Rectal smooth muscle tissue (tissue), 1 donor: ENCODE data around the gene RELT.

Source experiments
- H3K27ac ChIP-seq: one replicate; pipeline ENCODE4 v1.7.0; 2013; ENCODE audit warnings: low read depth, low read length, inconsistent platforms
- H3K27me3 ChIP-seq: one replicate; pipeline ENCODE4 v1.7.0; 2013; ENCODE audit warnings: low read length; ENCODE audit not compliant: control insufficient read depth, insufficient read depth
- H3K36me3 ChIP-seq: one replicate; pipeline ENCODE4 v1.7.0; 2013; ENCODE audit warnings: low read length; ENCODE audit not compliant: control insufficient read depth, insufficient read depth
- H3K4me1 ChIP-seq: one replicate; pipeline ENCODE4 v1.7.0; 2013; ENCODE audit warnings: low read length; ENCODE audit not compliant: control insufficient read depth, insufficient read depth
- H3K4me3 ChIP-seq: one replicate; pipeline ENCODE4 v1.7.0; 2013; ENCODE audit warnings: low read length
- H3K9ac ChIP-seq: one replicate; pipeline ENCODE4 v1.7.0; 2013; ENCODE audit warnings: low read length

RELT gene

DNA sequence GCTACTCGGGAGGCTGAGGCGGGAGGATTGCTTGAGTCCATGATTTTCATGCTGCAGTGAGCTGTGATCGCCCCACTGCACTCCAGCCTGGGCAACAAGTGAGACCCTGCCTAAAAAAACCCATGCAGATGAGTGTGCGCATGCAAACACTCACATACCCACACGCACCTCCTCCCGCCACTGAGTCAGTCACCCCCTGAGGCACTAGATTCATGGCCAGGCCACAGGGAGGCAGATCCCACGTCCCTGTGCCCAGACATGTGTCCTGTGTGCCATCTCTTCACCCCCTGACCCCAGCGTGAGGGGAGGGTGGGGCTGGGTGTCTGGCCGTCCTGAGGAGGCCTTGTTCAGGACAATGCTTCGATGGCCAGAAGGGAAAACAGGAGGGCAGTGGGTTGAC lies 15.5 kb downstream of the RELT start:
- Histone ChIP-seq H3K9ac (no peak overlapping the region), H3K4me1 (no peaks in the 10 kb centered on the region), H3K36me3 (no peaks in the 10 kb centered on the region), H3K4me3 (no peak overlapping the region), H3K27me3 (no peaks in the 10 kb centered on the region), H3K27ac (no peak overlapping the region)

DNA sequence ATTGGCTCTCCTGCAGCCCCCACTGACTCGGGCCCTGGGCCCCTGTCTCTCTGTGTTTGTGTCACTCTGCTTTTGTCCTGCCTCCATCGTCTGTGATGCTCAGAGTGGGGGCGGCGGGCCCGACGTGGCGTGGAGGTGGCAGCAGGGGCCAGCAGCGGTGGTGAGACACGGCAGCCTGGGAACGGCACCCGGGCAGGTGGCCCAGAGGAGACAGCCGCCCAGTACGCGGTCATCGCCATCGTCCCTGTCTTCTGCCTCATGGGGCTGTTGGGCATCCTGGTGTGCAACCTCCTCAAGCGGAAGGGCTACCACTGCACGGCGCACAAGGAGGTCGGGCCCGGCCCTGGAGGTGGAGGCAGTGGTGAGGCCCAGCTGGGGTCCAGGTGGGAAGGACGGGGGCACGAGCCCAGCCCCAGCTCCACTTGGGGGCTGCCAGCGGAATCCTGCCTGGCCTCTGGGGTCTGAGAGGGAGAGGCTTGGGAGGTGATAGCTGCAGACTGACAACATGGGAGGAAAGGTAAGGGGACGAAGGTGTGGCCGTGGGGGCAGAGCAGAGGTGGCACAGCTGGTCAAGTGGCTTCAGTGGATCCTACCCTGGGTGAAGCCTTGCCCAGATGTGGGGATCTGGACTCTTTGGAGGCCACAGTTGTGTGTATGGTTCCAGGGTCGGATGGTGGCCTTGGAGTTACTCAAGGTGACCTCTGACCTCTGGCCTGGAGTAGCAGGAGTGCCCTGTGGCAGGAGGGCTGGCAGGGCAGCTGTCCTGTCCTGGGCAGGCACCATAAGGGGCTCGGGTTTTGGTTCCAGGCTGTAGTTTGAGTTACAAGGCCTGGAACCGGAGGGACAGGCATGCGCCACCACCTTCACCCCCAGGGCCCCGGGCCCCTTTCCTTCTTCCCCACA lies 16.2 kb downstream of the RELT start:
- Histone ChIP-seq H3K9ac (no peak overlapping the region), H3K27ac (no peak overlapping the region), H3K36me3 (no peaks in the 10 kb centered on the region), H3K4me3 (no peak overlapping the region), H3K4me1 (no peaks in the 10 kb centered on the region), H3K27me3 (no peaks in the 10 kb centered on the region)

DNA sequence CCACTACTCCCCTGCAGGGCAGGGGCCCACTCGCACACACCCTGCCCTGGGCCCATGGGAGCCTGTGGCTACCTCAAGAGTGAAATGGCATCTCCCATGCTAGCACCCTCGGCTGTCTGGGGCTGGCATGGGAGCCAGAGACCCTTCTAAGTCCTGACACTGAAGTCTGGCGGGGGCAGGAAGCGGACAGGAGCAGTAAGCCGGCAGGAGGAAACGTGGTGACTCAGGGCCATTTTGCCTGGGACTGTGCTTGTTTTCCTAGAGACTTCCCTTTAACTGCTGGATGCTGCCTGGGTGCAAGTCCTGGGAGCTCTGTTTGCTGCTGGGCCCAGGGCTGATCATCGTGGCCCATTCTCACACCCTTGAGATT lies 16.8 kb downstream of the RELT start:
- H3K9ac ChIP-seq: no peak overlapping the region
- H3K27ac ChIP-seq: no peak overlapping the region
- no peaks in the 10 kb centered on the region for H3K36me3 ChIP-seq

DNA sequence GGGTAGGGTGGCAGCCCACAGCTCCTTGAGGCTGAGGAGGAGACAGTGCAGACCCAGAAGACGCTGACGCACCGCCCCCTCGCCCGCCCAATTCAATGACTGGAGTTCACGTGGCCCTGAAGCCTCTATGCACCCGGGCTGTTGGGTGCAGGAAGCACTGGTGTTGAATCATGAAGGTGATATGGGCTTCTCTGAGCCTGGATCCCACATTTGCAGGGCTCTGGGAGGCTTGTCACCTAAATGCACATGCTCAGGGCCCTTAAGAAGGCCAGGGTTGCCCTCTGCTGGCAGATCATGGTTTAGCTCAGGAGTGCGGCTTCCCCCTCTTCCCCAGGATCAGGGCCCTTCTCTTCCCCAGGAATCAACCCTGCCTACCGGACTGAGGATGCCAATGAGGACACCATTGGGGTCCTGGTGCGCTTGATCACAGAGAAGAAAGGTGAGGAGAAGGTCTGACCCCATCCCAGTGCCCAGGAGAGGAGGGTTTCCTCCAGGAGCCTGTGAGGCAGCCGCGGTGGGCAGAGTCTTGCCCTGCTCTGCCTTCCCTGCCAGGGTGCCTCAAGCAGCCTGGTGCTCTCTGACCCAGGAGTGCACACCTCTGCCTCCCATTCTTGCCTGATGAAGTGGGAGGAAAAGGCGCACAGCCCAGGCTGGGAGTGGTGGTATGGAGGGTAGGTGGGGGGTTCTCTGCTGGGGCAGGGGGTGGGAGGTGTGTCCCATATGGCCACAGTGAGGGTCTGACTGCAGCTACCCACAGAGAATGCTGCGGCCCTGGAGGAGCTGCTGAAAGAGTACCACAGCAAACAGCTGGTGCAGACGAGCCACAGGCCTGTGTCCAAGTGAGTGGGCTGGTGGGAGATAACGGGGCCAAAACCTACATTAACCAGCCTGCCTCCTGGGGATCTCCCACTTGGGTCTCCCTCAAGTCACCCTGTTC lies 17.5 kb downstream of the RELT start:
- H3K4me1 ChIP-seq: no peaks in the 10 kb centered on the region
- no peaks in the 10 kb centered on the region for H3K27me3 ChIP-seq
- no peak overlapping the region for H3K4me3 ChIP-seq
- no peak overlapping the region for H3K27ac ChIP-seq
- no peak overlapping the region for H3K9ac ChIP-seq
- no peaks in the 10 kb centered on the region for H3K36me3 ChIP-seq

More for the DNA sequence above, 16.8 kb downstream of the RELT start:
- Histone ChIP-seq H3K4me1 (no peaks in the 10 kb centered on the region), H3K27me3 (no peaks in the 10 kb centered on the region), H3K4me3 (no peak overlapping the region)

DNA sequence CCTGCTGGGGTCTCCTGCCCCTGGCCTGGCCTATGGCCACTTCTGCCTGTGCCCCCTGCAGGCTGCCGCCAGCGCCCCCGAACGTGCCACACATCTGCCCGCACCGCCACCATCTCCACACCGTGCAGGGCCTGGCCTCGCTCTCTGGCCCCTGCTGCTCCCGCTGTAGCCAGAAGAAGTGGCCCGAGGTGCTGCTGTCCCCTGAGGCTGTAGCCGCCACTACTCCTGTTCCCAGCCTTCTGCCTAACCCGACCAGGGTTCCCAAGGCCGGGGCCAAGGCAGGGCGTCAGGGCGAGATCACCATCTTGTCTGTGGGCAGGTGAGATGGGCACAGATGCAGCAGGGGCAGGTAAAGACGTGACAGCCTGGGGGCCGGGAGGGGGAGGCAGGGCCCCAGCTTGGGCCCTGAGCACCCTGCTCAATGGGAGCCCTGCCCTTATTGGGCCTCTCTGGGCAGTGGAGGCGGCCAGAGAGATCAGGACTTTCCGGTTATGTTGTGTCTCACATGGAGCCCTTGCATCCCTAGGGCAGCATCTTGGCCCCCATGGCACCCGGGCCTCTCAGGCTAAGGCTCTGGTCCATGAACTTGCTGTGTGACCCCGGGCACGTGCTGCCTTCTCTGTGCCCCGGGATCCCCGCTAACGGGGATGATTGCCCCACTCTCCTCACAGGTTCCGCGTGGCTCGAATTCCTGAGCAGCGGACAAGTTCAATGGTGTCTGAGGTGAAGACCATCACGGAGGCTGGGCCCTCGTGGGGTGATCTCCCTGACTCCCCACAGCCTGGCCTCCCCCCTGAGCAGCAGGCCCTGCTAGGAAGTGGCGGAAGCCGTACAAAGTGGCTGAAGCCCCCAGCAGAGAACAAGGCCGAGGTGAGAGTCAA lies 18.5 kb downstream of the RELT start:
- Histone ChIP-seq H3K9ac (no peak overlapping the region), H3K4me1 (no peaks in the 10 kb centered on the region), H3K4me3 (no peak overlapping the region), H3K27ac (no peak overlapping the region), H3K36me3 (no peaks in the 10 kb centered on the region), H3K27me3 (no peaks in the 10 kb centered on the region)

DNA sequence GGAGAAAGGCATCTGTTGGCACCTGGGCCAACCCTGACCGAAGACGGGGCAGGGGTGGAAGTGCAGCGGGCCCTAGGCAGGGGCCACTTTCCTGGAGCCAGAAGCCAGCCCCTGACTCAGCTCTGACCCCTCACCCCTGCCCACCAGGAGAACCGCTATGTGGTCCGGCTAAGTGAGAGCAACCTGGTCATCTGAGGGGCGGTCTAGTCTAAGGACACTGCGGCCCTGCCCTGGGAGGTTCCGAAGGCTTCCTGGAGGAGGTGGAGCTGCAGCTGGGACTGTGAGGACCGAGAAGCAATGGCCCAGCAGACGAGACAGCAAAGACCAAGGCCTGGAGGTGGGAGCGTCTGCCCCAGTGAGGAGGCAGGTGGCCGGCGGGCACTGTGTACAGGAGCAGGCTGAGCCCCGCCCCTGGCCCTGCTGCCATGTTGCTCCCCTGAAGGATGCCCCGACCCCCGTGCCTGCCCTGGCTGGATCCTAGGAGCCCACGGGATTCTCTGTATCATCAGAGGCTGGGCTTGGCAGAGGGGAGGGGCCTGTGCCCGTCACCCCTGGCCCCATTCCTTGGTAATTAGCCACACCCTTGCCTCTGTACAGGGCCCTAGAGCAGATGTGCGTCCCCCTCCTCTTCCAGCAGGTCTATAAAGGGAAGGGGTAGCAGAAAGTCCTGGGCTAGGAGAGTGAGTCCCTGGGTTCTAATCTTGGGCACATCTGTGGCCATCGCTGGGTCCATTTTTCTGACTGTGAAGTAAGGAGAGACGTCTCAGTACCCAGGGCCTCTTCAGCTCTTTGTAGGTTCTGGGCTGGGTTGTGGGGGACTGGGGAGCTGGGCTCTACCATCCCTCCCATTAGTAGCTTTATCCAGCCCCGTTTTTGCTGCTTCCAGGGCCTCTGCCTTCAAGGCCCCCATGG lies 19.4 kb downstream of the RELT start:
- no peaks in the 10 kb centered on the region for H3K4me1 ChIP-seq
- H3K27ac ChIP-seq: no peak overlapping the region
- no peak overlapping the region for H3K9ac ChIP-seq

DNA sequence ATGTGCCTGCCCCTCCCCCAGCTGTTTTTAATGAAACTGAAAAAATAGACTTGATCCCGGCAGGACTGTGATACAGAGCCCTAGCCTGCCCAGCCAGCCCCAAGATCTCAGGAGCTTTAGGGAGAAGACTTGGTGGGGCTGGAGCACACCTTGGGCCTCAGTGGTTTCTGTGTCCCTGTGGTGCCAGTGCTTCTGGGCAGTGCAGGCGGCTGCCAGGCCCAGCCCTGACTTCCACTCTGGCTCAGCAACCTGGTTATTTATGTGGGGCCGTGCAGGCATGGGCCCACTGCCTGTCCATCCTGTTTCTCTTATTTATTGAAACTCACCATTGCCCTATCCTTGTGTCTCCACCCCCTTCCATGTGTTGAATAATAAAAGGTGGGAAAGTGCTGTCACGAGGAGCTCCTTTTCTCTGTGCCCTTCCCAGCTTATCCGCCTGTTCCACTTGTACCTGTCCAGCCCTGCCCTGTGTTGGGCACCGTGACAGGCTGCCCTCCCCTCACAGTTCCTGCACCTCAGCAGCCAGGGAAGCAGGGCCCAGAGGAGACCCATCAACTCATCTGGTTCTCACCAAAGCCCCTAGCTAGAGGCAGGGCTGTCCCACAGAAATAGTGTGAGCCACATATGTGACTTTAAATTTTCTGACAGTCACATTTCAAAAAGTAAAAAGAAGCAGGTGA lies 20.2 kb downstream of the RELT start:
- no peaks in the 10 kb centered on the region for H3K4me1 ChIP-seq
- no peak overlapping the region for H3K9ac ChIP-seq
- no peaks in the 10 kb centered on the region for H3K27me3 ChIP-seq
- no peak overlapping the region for H3K27ac ChIP-seq
- no peaks in the 10 kb centered on the region for H3K36me3 ChIP-seq
- H3K4me3 ChIP-seq: no peak overlapping the region

More for the DNA sequence above, 19.4 kb downstream of the RELT start:
- H3K36me3 ChIP-seq: no peaks in the 10 kb centered on the region
- H3K27me3 ChIP-seq: no peaks in the 10 kb centered on the region
- no peak overlapping the region for H3K4me3 ChIP-seq

DNA sequence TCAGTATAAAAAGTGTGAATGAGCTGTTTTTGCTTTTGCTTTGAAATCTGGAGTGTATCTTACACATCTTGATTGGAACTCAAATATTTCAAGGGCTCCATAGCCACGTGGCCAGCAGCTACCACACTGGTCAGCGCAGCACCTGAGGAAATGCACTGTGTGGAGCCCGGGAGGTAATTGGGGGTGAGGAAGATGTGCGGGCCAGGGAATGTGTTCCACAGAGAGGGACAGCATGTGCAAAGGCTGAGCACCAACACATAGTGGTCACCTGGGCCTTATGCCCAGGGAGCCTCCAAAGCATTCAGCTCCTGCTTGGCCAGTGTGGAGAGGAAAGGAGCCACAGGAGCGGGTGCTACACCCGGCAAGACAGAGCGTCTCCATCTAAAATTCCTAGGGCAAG lies 20.8 kb downstream of the RELT start:
- H3K9ac ChIP-seq: no peak overlapping the region

DNA sequence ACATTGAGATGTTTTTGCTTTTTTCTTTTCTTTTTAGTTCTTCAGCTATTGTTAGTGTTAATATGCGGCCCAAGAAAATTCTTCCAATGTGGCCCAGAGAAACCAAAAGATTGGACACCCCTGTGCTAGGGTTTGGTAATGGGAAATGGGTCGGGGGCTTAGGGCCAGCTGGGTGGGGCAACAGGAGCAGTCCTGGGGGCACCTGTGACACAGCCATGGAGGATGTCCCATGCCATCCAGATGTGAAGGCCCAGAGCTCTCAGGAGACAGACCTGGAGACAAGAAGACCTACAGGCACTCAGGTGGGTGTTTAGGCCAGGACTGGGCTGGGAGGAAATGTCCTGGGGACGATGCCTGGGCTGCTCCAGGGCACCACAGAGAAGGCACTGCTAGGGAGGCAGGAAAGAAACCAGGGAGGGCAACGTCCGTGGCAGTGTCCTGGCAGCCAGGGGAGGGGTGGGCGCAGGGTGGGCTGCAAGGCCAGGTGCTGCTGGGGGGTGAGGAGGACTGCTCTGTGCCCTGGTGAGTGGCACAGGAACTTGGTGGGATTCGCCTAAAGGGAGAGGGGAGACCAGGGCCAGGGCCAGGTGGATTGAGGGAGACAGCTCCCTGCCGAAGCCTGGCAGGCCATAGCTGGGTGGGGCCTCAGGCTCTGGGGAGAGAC lies 21.4 kb downstream of the RELT start:
- no peak overlapping the region for H3K9ac ChIP-seq
- no peaks in the 10 kb centered on the region for H3K4me1 ChIP-seq
- H3K36me3 ChIP-seq: no peaks in the 10 kb centered on the region

More for the DNA sequence above, 20.8 kb downstream of the RELT start:
- Histone ChIP-seq H3K27me3 (no peaks in the 10 kb centered on the region), H3K27ac (no peak overlapping the region), H3K4me1 (no peaks in the 10 kb centered on the region), H3K4me3 (no peak overlapping the region), H3K36me3 (no peaks in the 10 kb centered on the region)

DNA sequence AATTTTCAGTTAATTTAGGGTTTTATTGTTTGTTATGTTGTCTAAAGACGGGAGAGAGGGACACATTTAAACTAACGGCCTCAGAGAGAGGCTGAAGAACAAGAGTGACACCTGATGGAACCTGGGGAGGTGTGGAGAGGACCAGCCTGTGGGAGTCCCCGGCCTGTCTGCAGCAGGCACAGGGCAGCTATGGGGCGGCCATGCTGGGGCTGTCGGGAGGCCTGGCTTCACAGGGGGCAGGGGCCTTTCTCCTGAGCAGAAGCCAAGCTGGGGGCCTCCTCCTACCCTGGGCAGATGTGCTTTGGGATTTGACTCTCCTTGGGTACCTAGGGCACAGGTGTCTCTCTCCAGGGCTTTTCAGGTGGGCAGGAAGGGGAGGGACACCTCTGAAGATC lies 21.9 kb downstream of the RELT start:
- Histone ChIP-seq H3K4me1 (no peaks in the 10 kb centered on the region), H3K9ac (no peak overlapping the region), H3K4me3 (no peak overlapping the region), H3K27ac (no peak overlapping the region), H3K27me3 (no peaks in the 10 kb centered on the region), H3K36me3 (no peaks in the 10 kb centered on the region)

More for the DNA sequence above, 21.4 kb downstream of the RELT start:
- Histone ChIP-seq H3K27ac (no peak overlapping the region), H3K4me3 (no peak overlapping the region), H3K27me3 (no peaks in the 10 kb centered on the region)
